BLaER1 (cell line): ENCODE measurements around the gene TRIP6.
A peak's percentile ranks its signal among the peaks of the same experiment; 100 is the strongest.

Experiments used
- H3K27ac ChIP-seq: shearing (Covaris generic); formaldehyde crosslinking; 2 replicates; pipeline ENCODE4 v1.8.1; 2022
- H3K27me3 ChIP-seq: shearing (Covaris generic); formaldehyde crosslinking; 2 replicates; pipeline ENCODE4 v1.8.1; 2022
- H3K36me3 ChIP-seq: shearing (Covaris generic); formaldehyde crosslinking; 2 replicates; pipeline ENCODE4 v1.8.1; 2022
- H3K4me1 ChIP-seq: shearing (Covaris generic); formaldehyde crosslinking; 2 replicates; pipeline ENCODE4 v1.8.1; 2022
- H3K4me2 ChIP-seq: shearing (Covaris generic); formaldehyde crosslinking; 2 replicates; pipeline ENCODE4 v1.8.1; 2022
- H3K4me3 ChIP-seq: shearing (Covaris generic); formaldehyde crosslinking; 2 replicates; pipeline ENCODE4 v1.8.1; 2022
- H3K9ac ChIP-seq: shearing (Covaris generic); formaldehyde crosslinking; 2 replicates; pipeline ENCODE4 v1.8.1; 2022
- H3K9me3 ChIP-seq: shearing (Covaris generic); formaldehyde crosslinking; 2 replicates; pipeline ENCODE4 v1.8.1; 2022
- H4K20me1 ChIP-seq: shearing (Covaris generic); formaldehyde crosslinking; 2 replicates; pipeline ENCODE4 v1.8.1; 2022
- Cebpa-rat ChIP-seq: shearing (Covaris generic); IDR thresholded peaks from 2 replicates; pipeline ENCODE4 v1.8.1; 2022

TRIP6 gene

DNA sequence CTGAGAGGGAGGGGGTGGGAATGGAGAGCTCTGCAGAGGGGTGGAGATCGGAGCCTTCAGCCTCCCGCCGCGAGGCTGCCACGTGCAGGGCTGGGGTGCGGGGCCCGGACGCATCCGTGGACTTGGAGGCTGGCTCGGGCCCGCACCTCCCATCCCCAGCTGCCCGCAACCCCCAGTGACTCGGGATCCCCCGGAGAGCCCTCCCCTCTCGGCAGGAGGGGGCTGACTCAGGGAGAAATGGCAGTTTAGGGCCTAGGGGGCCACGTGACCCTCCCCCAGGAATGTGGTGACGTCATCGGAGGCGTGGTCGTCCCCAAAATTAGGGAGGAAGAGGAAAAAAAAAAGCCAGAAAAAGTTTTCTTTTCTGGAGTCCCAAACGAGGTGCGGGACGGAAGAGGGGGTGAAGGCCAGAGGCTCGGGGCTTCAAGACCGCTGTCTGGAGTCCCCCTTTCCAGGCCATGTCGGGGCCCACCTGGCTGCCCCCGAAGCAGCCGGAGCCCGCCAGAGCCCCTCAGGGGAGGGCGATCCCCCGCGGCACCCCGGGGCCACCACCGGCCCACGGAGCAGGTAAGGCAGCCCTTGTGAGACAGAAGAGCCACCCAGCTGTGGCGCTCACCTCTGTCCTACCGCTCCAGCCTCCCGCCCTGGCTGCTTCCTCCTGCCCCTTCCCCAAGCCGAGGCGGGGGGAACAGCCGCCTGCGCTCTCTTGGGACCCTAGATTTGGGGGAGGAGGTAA lies at the start of gene TRIP6:
Gene TRIP6, plus strand, starts transcription at position 348 of the 736 bp plus-strand sequence. Its CDS starts 111 bp downstream, at position 459.
- peak within 1 kb of the TSS; percentile 94 for H3K4me2 ChIP-seq
- peaks cover 55% of the 10 kb centered on the region for H3K36me3 ChIP-seq
- TF ChIP-seq Cebpa-rat = no peak
- H3K4me3 ChIP-seq = peak within 1 kb of the TSS; percentile 99
- peaks cover 57% of the 10 kb centered on the region for H3K4me1 ChIP-seq
- H3K27me3 ChIP-seq = no peaks in the 10 kb centered on the region
- H3K27ac ChIP-seq = peak within 1 kb of the TSS; percentile 98
- no peaks in the 10 kb centered on the region for H3K9me3 ChIP-seq
- no peaks in the 10 kb centered on the region for H4K20me1 ChIP-seq
- peak within 1 kb of the TSS; percentile 98 for H3K9ac ChIP-seq

DNA sequence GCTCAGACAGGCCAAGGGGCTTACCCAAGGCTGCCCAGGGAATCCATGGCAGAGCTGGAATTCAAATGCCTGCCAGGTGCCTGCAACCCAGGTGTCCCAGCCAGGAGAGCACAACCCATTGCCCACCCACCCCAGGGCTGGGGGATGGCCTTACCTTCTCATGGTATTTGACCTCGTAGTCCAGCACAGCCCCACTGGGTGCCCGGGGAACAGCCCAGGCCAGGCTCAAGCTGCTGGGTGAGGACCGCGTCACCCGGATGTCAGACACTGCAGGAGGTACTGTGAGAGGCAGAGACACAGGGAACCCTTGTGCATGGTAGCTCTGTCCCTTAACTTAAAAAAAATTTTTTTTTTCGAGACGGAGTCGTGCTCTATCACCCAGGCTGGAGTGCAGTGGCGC lies 48.8 kb upstream of the TRIP6 start:
- no peak overlapping the region for H3K4me3 ChIP-seq
- no peak for TF ChIP-seq Cebpa-rat
- peaks cover 6% of the 10 kb centered on the region for H4K20me1 ChIP-seq
- no peaks in the 10 kb centered on the region for H3K9me3 ChIP-seq
- no peak overlapping the region for H3K27ac ChIP-seq
- H3K9ac ChIP-seq = no peak overlapping the region
- H3K4me1 ChIP-seq = peaks cover 29% of the 10 kb centered on the region
- H3K36me3 ChIP-seq = peaks cover 100% of the 10 kb centered on the region
- no peaks in the 10 kb centered on the region for H3K27me3 ChIP-seq
- no peak overlapping the region for H3K4me2 ChIP-seq

GRCh38 chr7:100818825-100819224 lies 48.4 kb upstream of the TRIP6 start:
- peaks cover 10% of the 10 kb centered on the region for H4K20me1 ChIP-seq
- H3K9me3 ChIP-seq = no peaks in the 10 kb centered on the region
- peaks cover 25% of the 10 kb centered on the region for H3K4me1 ChIP-seq
- H3K4me2 ChIP-seq = no peak overlapping the region
- H3K9ac ChIP-seq = no peak overlapping the region
- peaks cover 100% of the 10 kb centered on the region for H3K36me3 ChIP-seq
- no peak overlapping the region for H3K27ac ChIP-seq
- no peaks in the 10 kb centered on the region for H3K27me3 ChIP-seq
- no peak overlapping the region for H3K4me3 ChIP-seq
- TF ChIP-seq Cebpa-rat = no peak

DNA sequence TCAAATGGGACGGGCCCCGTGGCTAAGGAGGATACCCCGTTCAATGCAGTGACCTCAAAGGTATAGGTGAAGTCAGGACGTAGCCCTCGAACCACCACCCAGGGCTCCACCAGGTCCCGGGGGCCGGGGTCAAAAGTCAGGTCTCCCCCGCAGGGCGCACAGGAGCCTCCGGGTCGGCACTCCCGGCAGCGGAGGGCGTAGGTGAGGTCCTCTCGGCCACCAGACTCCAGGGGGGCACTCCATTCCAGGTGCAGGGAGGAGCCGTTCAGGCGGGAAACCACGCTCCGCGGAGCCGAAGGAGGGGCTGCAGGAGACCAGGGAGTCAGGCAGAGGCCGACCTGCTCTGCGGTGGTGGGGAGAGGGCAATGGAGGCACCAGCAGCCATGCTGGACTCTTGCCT lies 47.6 kb upstream of the TRIP6 start:
- H3K9me3 ChIP-seq = no peaks in the 10 kb centered on the region
- peaks cover 18% of the 10 kb centered on the region for H4K20me1 ChIP-seq
- H3K4me1 ChIP-seq = peaks cover 25% of the 10 kb centered on the region
- H3K27me3 ChIP-seq = no peaks in the 10 kb centered on the region
- no peak overlapping the region for H3K4me3 ChIP-seq
- H3K4me2 ChIP-seq = no peak overlapping the region
- no peak overlapping the region for H3K9ac ChIP-seq
- H3K36me3 ChIP-seq = peaks cover 100% of the 10 kb centered on the region
- TF ChIP-seq Cebpa-rat = no peak
- no peak overlapping the region for H3K27ac ChIP-seq

DNA sequence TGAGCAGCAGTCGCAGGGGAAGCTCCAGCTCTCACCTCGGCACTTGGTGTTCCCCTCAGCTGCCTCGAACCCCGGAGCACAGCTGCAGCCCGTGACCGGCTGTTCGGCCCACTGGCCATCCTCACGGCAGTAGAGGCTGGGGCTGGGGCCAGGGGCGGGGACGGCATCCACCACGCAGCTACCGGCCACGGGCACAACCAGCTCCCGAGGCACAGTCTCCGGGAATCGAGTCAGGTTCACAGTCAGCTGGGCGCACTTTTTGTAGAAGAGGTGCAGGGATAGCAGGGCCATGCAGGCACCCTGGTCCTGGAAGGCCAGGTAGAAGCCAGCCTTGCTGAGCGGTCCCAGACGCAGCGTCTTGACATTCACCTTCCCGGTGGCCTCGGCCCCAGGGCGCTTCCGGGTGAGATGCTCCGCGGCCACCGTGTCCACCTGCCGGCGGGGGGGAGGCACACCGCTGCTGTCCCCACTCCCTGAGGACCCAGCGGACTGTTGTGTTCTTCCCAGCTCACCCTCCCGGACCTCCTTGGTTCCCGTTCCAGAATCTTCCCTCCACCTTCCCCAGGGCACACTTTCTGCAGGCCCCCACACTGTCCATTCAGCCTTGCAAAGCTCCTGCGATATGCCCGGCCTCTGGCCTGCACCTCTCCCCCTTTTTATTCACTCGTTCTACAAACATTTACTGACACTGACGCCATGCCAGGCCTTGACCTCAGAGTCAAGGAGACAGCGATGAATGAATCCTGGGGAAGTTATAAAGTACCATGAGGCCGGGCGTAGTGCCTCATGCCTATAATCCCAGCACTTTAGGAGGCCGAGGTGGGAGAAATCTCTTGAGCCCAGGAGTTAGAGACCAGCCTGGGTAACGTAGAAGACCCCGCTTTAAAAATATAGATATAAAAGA lies 44.7 kb upstream of the TRIP6 start:
- Histone ChIP-seq H3K4me3 (no peak overlapping the region), H3K9ac (no peak overlapping the region), H3K9me3 (no peaks in the 10 kb centered on the region), H3K27me3 (no peaks in the 10 kb centered on the region), H4K20me1 (peaks cover 38% of the 10 kb centered on the region), H3K4me1 (peaks cover 25% of the 10 kb centered on the region), H3K36me3 (peaks cover 72% of the 10 kb centered on the region), H3K4me2 (no peak overlapping the region), H3K27ac (no peak overlapping the region)
- TF ChIP-seq Cebpa-rat = no peak

GRCh38 chr7:100823140-100823525 lies 44.1 kb upstream of the TRIP6 start:
- no peaks in the 10 kb centered on the region for H3K27me3 ChIP-seq
- H3K36me3 ChIP-seq = peaks cover 66% of the 10 kb centered on the region
- peaks cover 38% of the 10 kb centered on the region for H4K20me1 ChIP-seq
- no peaks in the 10 kb centered on the region for H3K9me3 ChIP-seq
- H3K27ac ChIP-seq = no peak overlapping the region
- H3K4me2 ChIP-seq = no peak overlapping the region
- no peak overlapping the region for H3K9ac ChIP-seq
- H3K4me3 ChIP-seq = no peak overlapping the region
- TF ChIP-seq Cebpa-rat = no peak
- H3K4me1 ChIP-seq = peaks cover 28% of the 10 kb centered on the region

DNA sequence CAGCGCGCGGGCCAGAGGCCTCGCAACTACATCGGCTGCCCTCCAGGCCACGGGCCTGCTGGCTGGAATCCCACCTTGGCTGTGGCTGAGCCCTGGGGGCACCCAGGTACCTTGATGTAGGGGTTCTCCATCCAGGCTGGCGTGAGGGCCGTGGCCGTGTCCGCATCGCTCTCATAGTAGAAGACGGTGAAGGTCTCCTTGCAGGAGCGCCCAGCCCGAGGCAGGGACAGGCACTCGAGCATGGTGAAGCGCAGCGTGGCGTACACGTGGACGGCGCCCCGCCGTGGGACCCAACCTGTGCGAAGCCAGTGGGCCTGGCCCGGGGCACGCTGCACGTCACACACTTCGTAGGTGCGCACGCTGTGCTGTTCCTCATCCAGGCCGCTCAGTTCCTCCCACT lies 43.7 kb upstream of the TRIP6 start:
- Histone ChIP-seq H3K4me3 (no peak overlapping the region), H3K4me1 (peaks cover 32% of the 10 kb centered on the region), H3K4me2 (no peak overlapping the region), H4K20me1 (peaks cover 38% of the 10 kb centered on the region), H3K27ac (no peak overlapping the region), H3K9me3 (no peaks in the 10 kb centered on the region), H3K9ac (no peak overlapping the region), H3K27me3 (no peaks in the 10 kb centered on the region), H3K36me3 (peaks cover 62% of the 10 kb centered on the region)
- no peak for TF ChIP-seq Cebpa-rat

DNA sequence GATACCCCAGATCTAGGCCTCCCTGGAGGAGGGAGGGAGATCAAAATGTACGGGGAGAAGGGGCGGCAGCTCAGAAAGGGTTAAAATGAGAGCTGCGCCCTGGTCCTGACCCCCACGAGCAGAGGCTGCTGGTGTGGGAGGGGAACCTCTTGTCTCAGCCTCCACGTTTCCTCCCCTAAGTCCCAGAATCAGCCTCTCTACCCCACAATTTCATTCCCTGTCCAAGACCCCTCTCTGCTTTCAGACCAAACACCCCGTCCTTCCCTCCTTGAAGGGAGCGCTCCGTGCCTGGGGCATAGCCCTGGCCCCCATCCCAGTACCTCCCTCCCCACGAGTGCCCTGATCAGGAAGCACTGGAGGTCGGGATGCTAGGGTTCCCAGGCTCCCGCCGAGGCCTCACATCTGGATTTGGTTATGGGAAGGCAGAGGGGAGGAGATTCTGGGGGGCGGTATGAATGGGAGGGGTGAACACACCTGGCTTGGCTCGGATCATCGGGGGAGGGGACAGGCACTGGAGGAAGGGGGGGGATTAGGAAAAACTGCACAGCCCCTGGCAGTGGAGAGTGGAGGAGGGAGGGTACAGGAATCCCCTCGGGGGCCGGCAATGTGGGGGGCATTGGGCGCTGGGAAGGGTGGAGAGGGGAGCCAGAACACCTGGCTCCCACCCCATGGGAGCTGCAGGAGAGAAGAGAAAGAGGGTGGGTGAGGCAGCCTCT lies 42.5 kb upstream of the TRIP6 start:
- peaks cover 38% of the 10 kb centered on the region for H4K20me1 ChIP-seq
- no peak for TF ChIP-seq Cebpa-rat
- no peaks in the 10 kb centered on the region for H3K27me3 ChIP-seq
- peak overlapping the region; percentile 94 for H3K4me3 ChIP-seq
- H3K9ac ChIP-seq = peak overlapping the region; percentile 95
- peak overlapping the region; percentile 88 for H3K4me2 ChIP-seq
- 0 out of 2 replicates have a peak overlapping the region, but pooled peaks have one; percentile 14 for H3K27ac ChIP-seq
- H3K9me3 ChIP-seq = no peaks in the 10 kb centered on the region
- H3K36me3 ChIP-seq = peaks cover 50% of the 10 kb centered on the region
- peaks cover 43% of the 10 kb centered on the region for H3K4me1 ChIP-seq

- Histone ChIP-seq H3K27ac (no peak overlapping the region), H3K4me1 (peaks cover 49% of the 10 kb centered on the region), H3K36me3 (peaks cover 45% of the 10 kb centered on the region), H3K9me3 (no peaks in the 10 kb centered on the region), H3K27me3 (no peaks in the 10 kb centered on the region), H4K20me1 (peaks cover 38% of the 10 kb centered on the region), H3K4me3 (peak overlapping the region; percentile 94), H3K9ac (peak overlapping the region; percentile 95), H3K4me2 (peak overlapping the region; percentile 88)
- TF ChIP-seq Cebpa-rat = no peak
Measured at GRCh38 chr7:100825215-100825671, 41.9 kb upstream of the TRIP6 start.
